Liver (tissue), 3 donors: ENCODE measurements around the gene CBLC.

Experiments
- ATF3 ChIP-seq: IDR thresholded peaks from 2 replicates; pipeline ENCODE4 v1.6.1; 2016; ENCODE audit warnings: antibody characterized with exemption
- CTCF ChIP-seq: fragments of 150-350 bp; IDR thresholded peaks from 2 replicates; pipeline ENCODE4 v1.5.1; 2017; ENCODE audit warnings: improper control_type of control experiment, low read depth, low read length; ENCODE audit not compliant: missing input control
- EGR1 ChIP-seq, 2 donors: IDR thresholded peaks; 2 replicates each; pipeline ENCODE4 v1.6.1; 2016 to 2018; ENCODE audit warnings: antibody characterized with exemption in 2 of 2, low read depth in 2 of 2
- FOXA2 ChIP-seq: IDR thresholded peaks from 2 replicates; pipeline ENCODE4 v1.6.1; 2016; ENCODE audit warnings: antibody characterized with exemption
- GABPA ChIP-seq, 2 donors: IDR thresholded peaks in 1 of 2; conservative IDR thresholded peaks in 1 of 2; 2 replicates each; pipeline ENCODE4 v1.6.1; 2016; ENCODE audit warnings: antibody characterized with exemption in 2 of 2, mild to moderate bottlenecking in 1 of 2, moderate library complexity in 1 of 2
- JUND ChIP-seq, 2 donors: IDR thresholded peaks; 2 replicates each; pipeline ENCODE4 v1.6.1; 2016; ENCODE audit warnings: antibody characterized with exemption in 2 of 2
- MAX ChIP-seq: IDR thresholded peaks from 2 replicates; pipeline ENCODE4 v1.6.1; 2016; ENCODE audit warnings: antibody characterized with exemption
- RAD21 ChIP-seq, 2 donors: IDR thresholded peaks; 2 replicates each; pipeline ENCODE4 v1.6.1; 2016; ENCODE audit warnings: antibody characterized with exemption in 2 of 2, mild to moderate bottlenecking in 2 of 2
- RXRA ChIP-seq, 2 donors: IDR thresholded peaks; 2 replicates each; pipeline ENCODE4 v1.6.1; 2017 to 2018; ENCODE audit warnings: antibody characterized with exemption in 2 of 2, mild to moderate bottlenecking in 1 of 2
- SP1 ChIP-seq: IDR thresholded peaks from 2 replicates; pipeline ENCODE4 v1.6.1; 2018; ENCODE audit warnings: antibody characterized with exemption, mild to moderate bottlenecking
- TAF1 ChIP-seq: conservative IDR thresholded peaks from 2 replicates; pipeline ENCODE4 v1.6.1; 2016; ENCODE audit warnings: antibody characterized with exemption, mild to moderate bottlenecking
- YY1 ChIP-seq: IDR thresholded peaks from 2 replicates; pipeline ENCODE4 v1.6.1; 2016; ENCODE audit warnings: antibody characterized with exemption, mild to moderate bottlenecking
- ZBTB33 ChIP-seq: IDR thresholded peaks from 2 replicates; pipeline ENCODE4 v1.6.1; 2016; ENCODE audit warnings: antibody characterized with exemption
- TF ChIP-seq, protein P1 (sequence below): IDR thresholded peaks from 2 replicates; pipeline ENCODE4 v1.6.1; 2016; ENCODE audit warnings: antibody characterized with exemption, mild to moderate bottlenecking
- donor health status: healthy.
- donor health status: healthy.

DNA sequence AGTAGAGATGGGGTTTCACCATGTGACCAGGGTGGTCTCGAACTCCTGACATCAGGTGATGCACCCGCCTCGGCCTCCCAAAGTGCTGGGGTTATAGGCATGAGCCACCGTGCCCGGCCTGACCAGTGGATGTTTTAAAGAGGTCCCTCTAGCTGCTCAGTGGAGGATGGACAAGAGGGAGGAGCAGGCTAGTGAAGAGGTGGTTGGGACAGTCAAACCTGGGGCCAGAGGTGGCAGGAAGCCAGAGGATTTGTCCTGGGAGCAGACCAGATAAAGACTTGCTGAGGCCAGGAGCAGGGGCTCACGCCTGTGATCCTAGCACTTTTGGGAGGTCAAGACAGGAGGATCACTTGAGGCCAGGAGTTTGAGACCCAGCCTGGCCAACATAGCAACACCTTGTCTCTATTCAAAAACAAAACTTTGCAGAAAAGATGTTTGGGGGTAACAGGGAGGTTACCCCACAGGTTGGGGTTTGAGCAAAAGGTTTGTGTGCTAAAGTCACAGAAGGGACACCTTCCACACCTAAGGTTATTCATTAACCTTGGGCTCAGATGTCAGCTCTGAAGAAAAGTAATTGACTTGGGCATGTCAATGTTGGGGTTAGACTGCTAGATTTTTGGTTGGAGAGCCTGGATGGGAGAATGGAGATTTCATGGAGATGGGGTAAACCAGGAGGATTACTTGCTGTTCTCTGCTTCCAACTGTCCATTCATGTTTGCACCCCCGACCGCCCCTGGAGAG is 40.2 kb downstream of the CBLC start:
- TF ChIP-seq SP1, result no peak
- TF ChIP-seq ZBTB33, result no peak
- no peak for TF ChIP-seq CTCF
- TF ChIP-seq, protein P1, sequence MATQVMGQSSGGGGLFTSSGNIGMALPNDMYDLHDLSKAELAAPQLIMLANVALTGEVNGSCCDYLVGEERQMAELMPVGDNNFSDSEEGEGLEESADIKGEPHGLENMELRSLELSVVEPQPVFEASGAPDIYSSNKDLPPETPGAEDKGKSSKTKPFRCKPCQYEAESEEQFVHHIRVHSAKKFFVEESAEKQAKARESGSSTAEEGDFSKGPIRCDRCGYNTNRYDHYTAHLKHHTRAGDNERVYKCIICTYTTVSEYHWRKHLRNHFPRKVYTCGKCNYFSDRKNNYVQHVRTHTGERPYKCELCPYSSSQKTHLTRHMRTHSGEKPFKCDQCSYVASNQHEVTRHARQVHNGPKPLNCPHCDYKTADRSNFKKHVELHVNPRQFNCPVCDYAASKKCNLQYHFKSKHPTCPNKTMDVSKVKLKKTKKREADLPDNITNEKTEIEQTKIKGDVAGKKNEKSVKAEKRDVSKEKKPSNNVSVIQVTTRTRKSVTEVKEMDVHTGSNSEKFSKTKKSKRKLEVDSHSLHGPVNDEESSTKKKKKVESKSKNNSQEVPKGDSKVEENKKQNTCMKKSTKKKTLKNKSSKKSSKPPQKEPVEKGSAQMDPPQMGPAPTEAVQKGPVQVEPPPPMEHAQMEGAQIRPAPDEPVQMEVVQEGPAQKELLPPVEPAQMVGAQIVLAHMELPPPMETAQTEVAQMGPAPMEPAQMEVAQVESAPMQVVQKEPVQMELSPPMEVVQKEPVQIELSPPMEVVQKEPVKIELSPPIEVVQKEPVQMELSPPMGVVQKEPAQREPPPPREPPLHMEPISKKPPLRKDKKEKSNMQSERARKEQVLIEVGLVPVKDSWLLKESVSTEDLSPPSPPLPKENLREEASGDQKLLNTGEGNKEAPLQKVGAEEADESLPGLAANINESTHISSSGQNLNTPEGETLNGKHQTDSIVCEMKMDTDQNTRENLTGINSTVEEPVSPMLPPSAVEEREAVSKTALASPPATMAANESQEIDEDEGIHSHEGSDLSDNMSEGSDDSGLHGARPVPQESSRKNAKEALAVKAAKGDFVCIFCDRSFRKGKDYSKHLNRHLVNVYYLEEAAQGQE, result no peak
- no peak for TF ChIP-seq ATF3
- TF ChIP-seq GABPA (IDR thresholded peaks at IDR 0.05 in 1 of 2, conservative IDR thresholded peaks at IDR 0.05 in 1 of 2), result no peak
- TF ChIP-seq EGR1 (IDR thresholded peaks at IDR 0.05; ENCODE audit: low read depth in 2 of 2), result no peak
- TF ChIP-seq RAD21 (IDR thresholded peaks at IDR 0.05), result no peak
- no peak for TF ChIP-seq FOXA2
- no peak for TF ChIP-seq TAF1
- TF ChIP-seq YY1, result no peak
- TF ChIP-seq RXRA (IDR thresholded peaks at IDR 0.05), result no peak
- no peak for TF ChIP-seq MAX
- TF ChIP-seq JUND (IDR thresholded peaks at IDR 0.05), result no peak
